ENCODE results near the gene TMEM231. TPM values are rescaled to one million over a fixed set of nuclear protein-coding genes. Genes with fewer than 3 reads are reported as not detected.
A peak's percentile ranks its signal among the peaks of the same experiment; 100 is the strongest.

TMEM231 gene
- total RNA-seq, 4 donors from 2014 or later: 3.6 to 22.2 (median 10.9) TPM

- 0 to 2% methylated on average over 19 to 24 of the region's 69 CpGs for WGBS, 2 donors
- peak within 1 kb of the TSS; percentile 62 to 90 (median 77) for H3K4me3 ChIP-seq (replicated peaks in 1 of 3)
- intact Hi-C loops (cut with DNase I): loop anchor here (10.0 kb wide), 1 partner anchor 51 kb away; no protein-coding TSS in a partner anchor
- peak; percentile 76 to 77 for DNase-seq
- H3K9me3 ChIP-seq: no peaks in the 10 kb centered on the region
- no peaks in the 10 kb centered on the region for H3K27me3 ChIP-seq
- peaks cover 18 to 23% of the 10 kb centered on the region in 2 donors for H3K36me3 ChIP-seq
- peaks cover 15 to 21% of the 10 kb centered on the region in 2 donors for H3K4me1 ChIP-seq
- peak within 1 kb of the TSS; percentile 17 to 64 (median 61) for H3K27ac ChIP-seq
- TF ChIP-seq CTCF (IDR thresholded peaks at IDR 0.05): peak in 1 of 6 experiments; percentile 4
- peak in 1 of 2 donors; percentile 89 for TF ChIP-seq POLR2A (IDR thresholded peaks at IDR 0.05)
Observed at GRCh38 chr16:75566040-75566757, 10.1 kb upstream of the TMEM231 start, which contains the start of gene GABARAPL2. Gene GABARAPL2 (plus strand): TSS chr16:75566379. CDS start chr16:75566487, 108 bp downstream.

GRCh38 chr16:75565640-75566039 is 9.6 kb upstream of the TMEM231 start:
- peak overlapping the region; percentile 62 to 90 (median 77) for H3K4me3 ChIP-seq (replicated peaks in 1 of 3)
- no peaks in the 10 kb centered on the region for H3K27me3 ChIP-seq
- H3K4me1 ChIP-seq: peaks cover 15 to 21% of the 10 kb centered on the region in 2 donors
- intact Hi-C loops (cut with DNase I): loop anchor here (10.0 kb wide), 1 partner anchor 51 kb away; no protein-coding TSS in a partner anchor
- WGBS, 2 donors: 21 to 24% methylated on average over 15 of the region's 15 CpGs
- no peak for TF ChIP-seq CTCF (IDR thresholded peaks at IDR 0.05)
- no peak for TF ChIP-seq POLR2A (IDR thresholded peaks at IDR 0.05)
- peak overlapping the region in 1 of 3 donors; percentile 64 for H3K27ac ChIP-seq
- no peak for DNase-seq
- peaks cover 14 to 23% of the 10 kb centered on the region in 2 donors for H3K36me3 ChIP-seq
- no peaks in the 10 kb centered on the region for H3K9me3 ChIP-seq

DNA sequence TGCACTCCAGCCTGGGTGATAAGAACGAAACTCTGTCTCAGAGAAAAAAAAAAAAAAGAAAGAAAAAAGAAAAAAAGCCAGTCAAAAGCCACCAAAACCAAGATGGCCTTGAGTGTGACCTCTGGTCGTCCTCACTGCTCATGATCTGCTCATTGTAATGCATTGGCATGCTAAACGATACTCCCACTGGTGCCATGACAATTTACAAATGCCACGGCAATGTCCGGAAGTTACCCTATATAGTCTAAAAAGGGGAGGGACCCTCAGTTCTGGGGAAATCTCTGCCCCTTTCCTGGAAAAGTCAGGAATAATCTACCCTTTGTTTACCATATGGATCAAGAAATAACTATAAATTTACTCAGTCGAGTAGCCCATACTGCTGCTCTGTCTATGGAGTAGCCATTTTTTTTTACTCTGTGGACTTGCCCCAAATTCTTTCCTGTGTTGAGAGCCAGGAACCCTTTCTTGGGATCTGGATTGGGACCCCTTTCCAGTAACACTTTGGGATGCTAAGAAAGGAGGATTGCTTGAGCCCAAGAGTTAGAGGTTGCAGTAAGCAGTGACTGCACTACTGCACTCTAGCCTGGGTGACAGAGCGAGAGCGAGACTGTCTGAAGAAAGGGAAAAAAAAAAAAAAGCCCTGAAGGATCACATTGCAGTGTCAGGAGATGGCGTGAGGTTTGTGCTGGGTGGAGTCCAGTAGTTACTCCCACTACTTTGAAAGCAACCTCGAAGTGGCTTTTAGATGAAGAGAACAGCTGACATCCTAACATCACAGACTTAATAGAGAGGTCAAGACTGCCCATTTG is 3.7 kb upstream of the TMEM231 start:
- WGBS, 2 donors: 53 to 55% methylated on average over 10 of the region's 10 CpGs
- Histone ChIP-seq H3K9me3 (no peaks in the 10 kb centered on the region), H3K27me3 (no peaks in the 10 kb centered on the region), H3K27ac (no peak overlapping the region), H3K36me3 (no peaks in the 10 kb centered on the region), H3K4me3 (replicated peaks in 1 of 3) (no peak overlapping the region), H3K4me1 (peaks cover 0 to 6% of the 10 kb centered on the region in 2 donors)
- intact Hi-C loops (cut with DNase I): loop anchor here (5.0 to 10.0 kb wide), 3 partner anchors 45 to 85 kb away; no protein-coding TSS in a partner anchor
- peak in 1 of 2 donors; percentile 4 for DNase-seq
- no peak for TF ChIP-seq POLR2A (IDR thresholded peaks at IDR 0.05)
- no peak for TF ChIP-seq CTCF (IDR thresholded peaks at IDR 0.05)

DNA sequence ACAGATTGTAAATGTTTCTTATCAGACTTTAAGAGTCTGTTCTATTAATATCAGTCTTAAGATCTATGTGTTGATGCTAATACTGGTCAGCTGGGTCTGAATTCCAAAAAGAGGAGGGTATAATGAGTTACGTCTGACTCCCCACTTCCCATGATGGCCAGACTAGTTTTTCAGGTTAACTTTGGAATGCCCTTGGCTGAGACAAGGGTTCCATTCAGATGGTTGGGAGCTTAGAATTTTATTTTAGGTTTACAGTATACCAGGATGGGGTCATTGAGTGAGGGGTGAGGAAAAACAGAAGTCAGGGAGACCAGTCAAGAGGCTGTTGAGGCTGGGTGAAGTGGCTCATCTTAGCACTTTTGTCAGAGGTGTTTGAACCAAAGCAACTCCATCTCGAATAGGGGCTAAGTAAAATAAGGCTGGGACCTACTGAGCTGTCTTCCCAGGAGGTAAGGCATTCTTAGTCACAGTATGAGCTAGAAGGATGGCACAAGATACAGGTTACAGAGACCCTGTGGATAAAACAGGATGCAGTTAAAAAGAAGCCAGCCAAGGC is 2.9 kb upstream of the TMEM231 start:
- intact Hi-C loops (cut with DNase I): loop anchor here (5.0 to 10.0 kb wide), 2 partner anchors 68 to 84 kb away; no protein-coding TSS in a partner anchor
- Histone ChIP-seq H3K9me3 (no peaks in the 10 kb centered on the region), H3K27me3 (no peaks in the 10 kb centered on the region), H3K4me3 (replicated peaks in 1 of 3) (no peak overlapping the region), H3K4me1 (peaks cover 0 to 6% of the 10 kb centered on the region in 2 donors), H3K27ac (no peak overlapping the region), H3K36me3 (no peaks in the 10 kb centered on the region)
- no peak for DNase-seq
- TF ChIP-seq CTCF (IDR thresholded peaks at IDR 0.05): no peak
- no peak for TF ChIP-seq POLR2A (IDR thresholded peaks at IDR 0.05)
- 43 to 64% methylated on average over 2 of the region's 2 CpGs for WGBS, 2 donors
